HepG2 (cell line): ENCODE measurements around the gene TRAF5. TPM values are rescaled to one million over a fixed set of nuclear protein-coding genes. Genes with fewer than 3 reads are reported as not detected.

Experiments
- ATAC-seq: fragments of 200-7000 bp; cut with Tn5 transposase; 3 replicates; pipeline ENCODE4 v1.9.1; 2020; ENCODE audit warnings: mild to moderate bottlenecking, moderate library complexity
- BruUV-seq: library from RNA; stranded (reverse); fragments of 400-500 nt; replicated peaks from 2 replicates; lab custom pipeline; 2021; lab: Mats Ljungman, UMichigan
- CTCF ChIA-PET: fragments of 300-600 bp; formaldehyde crosslinking; extraction: SDS; loops from one replicate; lab custom pipeline; 2021; ENCODE audit warnings: low total read pairs, inconsistent platforms, low intra/inter-chr PET ratio; lab: Yijun Ruan, JAX
- POLR2A ChIA-PET: fragments of 350-600 bp; sonication (Branson Sonifier 250); formaldehyde crosslinking; loops from one replicate; lab custom pipeline; 2020; ENCODE audit warnings: antibody characterized with exemption, inconsistent platforms; lab: Yijun Ruan, JAX
- DNase-seq: peaks from one replicate; pipeline ENCODE4 v3.0.0-alpha.2; 2015; ENCODE audit warnings: low spot score
- FAIRE-seq: peaks from 3 replicates; lab custom pipeline; 2011; peaks lifted over from hg19 to GRCh38; lab: Jason Lieb, UNC
- H2AFZ ChIP-seq: one replicate; pipeline ENCODE4 v1.6.1; 2011; ENCODE audit warnings: low read length, inconsistent platforms
- H3K27ac ChIP-seq: fragments of 300-600 bp; 3 replicates; pipeline ENCODE4 v1.8.0; 2011; ENCODE audit warnings: mixed run types, mild to moderate bottlenecking, mixed read lengths, low read length, inconsistent platforms; ENCODE audit not compliant: insufficient read depth; ENCODE audit errors: extremely low read length
- H3K27me3 ChIP-seq, 2 experiments: fragments of 200-600 bp in 1 of 2; 2 replicates in 1 of 2; 3 replicates in 1 of 2; pipeline versions ENCODE4 v1.6.0 to v1.8.0; 2011; ENCODE audit warnings: low read length in 2 of 2, mild to moderate bottlenecking in 2 of 2, moderate library complexity in 2 of 2, inconsistent platforms in 1 of 2; ENCODE audit not compliant: insufficient read depth in 2 of 2, control insufficient read depth in 1 of 2
- H3K36me3 ChIP-seq, 2 experiments: fragments of 200-600 bp in 1 of 2; replicated peaks in 1 of 2; 2 replicates in 1 of 2; 3 replicates in 1 of 2; pipeline versions ENCODE4 v1.5.1 to v1.8.0; 2011; ENCODE audit warnings: low read length in 2 of 2, inconsistent platforms in 1 of 2; ENCODE audit not compliant: insufficient read depth in 2 of 2, control insufficient read depth in 1 of 2
- H3K4me1 ChIP-seq: 2 replicates; pipeline ENCODE4 v1.5.1; 2012; ENCODE audit warnings: low read length, inconsistent platforms; ENCODE audit not compliant: insufficient read depth
- H3K4me2 ChIP-seq: 2 replicates; pipeline ENCODE4 v1.6.0; 2011; ENCODE audit warnings: low read depth, low read length, inconsistent platforms
- H3K4me3 ChIP-seq, 3 experiments: fragments of 200-600 bp in 1 of 3; sonication (generic), shearing (Covaris generic) in 1 of 3; replicated peaks in 1 of 3; 2 replicates each; pipeline ENCODE4 v1.5.1; 2011 to 2016; ENCODE audit warnings: low read length in 3 of 3, inconsistent platforms in 2 of 3, low read depth in 2 of 3, mild to moderate bottlenecking in 2 of 3, control low read depth in 1 of 3, mixed read lengths in 1 of 3; ENCODE audit not compliant: insufficient read depth in 1 of 3
- H3K79me2 ChIP-seq: one replicate; pipeline ENCODE4 v1.6.1; 2011; ENCODE audit warnings: low read length, inconsistent platforms; ENCODE audit not compliant: insufficient read depth
- H3K9ac ChIP-seq: 2 replicates; pipeline ENCODE4 v1.6.0; 2011; ENCODE audit warnings: mild to moderate bottlenecking, low read depth, low read length, inconsistent platforms; ENCODE audit not compliant: insufficient read depth
- H3K9me3 ChIP-seq: 2 replicates; pipeline ENCODE4 v1.5.1; 2012; ENCODE audit warnings: mild to moderate bottlenecking, low read length
- H4K20me1 ChIP-seq: 2 replicates; pipeline ENCODE4 v1.6.0; 2011; ENCODE audit warnings: inconsistent platforms, mild to moderate bottlenecking, low read length, moderate library complexity; ENCODE audit not compliant: insufficient read depth
- ARNTL ChIP-seq: sonication (generic); formaldehyde crosslinking; IDR thresholded peaks from 2 replicates; pipeline ENCODE4 v1.4.0; 2020; ENCODE audit warnings: mild to moderate bottlenecking, missing genetic modification reagents
- ATF3 ChIP-seq: sonication (generic); formaldehyde crosslinking; IDR thresholded peaks from 2 replicates; pipeline ENCODE4 v1.4.0; 2020; ENCODE audit warnings: missing genetic modification reagents
- CEBPB ChIP-seq: IDR thresholded peaks from 2 replicates; pipeline ENCODE4 v1.6.1; 2011; ENCODE audit warnings: low read depth, low read length, improper control_type of control experiment, borderline replicate concordance
- CEBPG ChIP-seq: IDR thresholded peaks from 2 replicates; pipeline ENCODE4 v1.6.1; 2016
- HNF4A ChIP-seq: sonication (generic); formaldehyde crosslinking; IDR thresholded peaks from 2 replicates; pipeline ENCODE4 v1.4.0; 2020; ENCODE audit warnings: missing genetic modification reagents
- MAFK ChIP-seq, 2 experiments: IDR thresholded peaks in 1 of 2; conservative IDR thresholded peaks in 1 of 2; 2 replicates each; pipeline ENCODE4 v1.6.1; 2011; ENCODE audit warnings: improper control_type of control experiment in 2 of 2, low read length in 2 of 2
- MIXL1 ChIP-seq: IDR thresholded peaks from 2 replicates; pipeline ENCODE4 v1.6.1; 2016
- POLR2AphosphoS5 ChIP-seq: IDR thresholded peaks from 2 replicates; pipeline ENCODE4 v1.6.1; 2012; ENCODE audit warnings: low read depth, low read length
- RARA ChIP-seq: IDR thresholded peaks from 2 replicates; pipeline ENCODE4 v1.6.1; 2016; ENCODE audit warnings: missing genetic modification reagents, missing compliant biosample characterization
- ZNF12 ChIP-seq: sonication (generic); formaldehyde crosslinking; IDR thresholded peaks from 2 replicates; pipeline ENCODE4 v1.5.0; 2020; ENCODE audit warnings: missing genetic modification reagents
- ZNF281 ChIP-seq: sonication (generic); formaldehyde crosslinking; IDR thresholded peaks from 2 replicates; pipeline ENCODE4 v1.4.0; 2020; ENCODE audit warnings: missing genetic modification reagents, borderline replicate concordance
- WGBS: methylation state at CpG from one replicate; pipeline ENCODE4 v1.1.6; 2017; ENCODE audit warnings: low lambda C conversion rate; 5-methylcytosine and 5-hydroxymethylcytosine counted together
- in situ Hi-C: cut with HindIII; loops from 2 replicates; pipeline ENCODE4 v1.10.0; 2017; ENCODE audit warnings: low pct_unique_long_range_greater_than_20kb; ENCODE audit not compliant: extremely low pct_ligation_motif_present
- intact Hi-C: fragments of 100-400 bp; cut with micrococcal nuclease; formaldehyde crosslinking; loops from one replicate; pipeline ENCODE4 v1.10.0; 2022; ENCODE audit not compliant: unreplicated experiment
- polyA plus RNA-seq, 8 experiments: library from polyadenylated mRNA; depleted of rRNA in 3 of 8; stranded (reverse) in 7 of 8; unstranded in 1 of 8; fragments of >200 nt; fragmentation: Illumina TruSeq in 4 of 8; extraction: Trizol in 4 of 8; gene quantifications; 2 replicates each; pipeline versions ENCODE4 v1.2.1 to v1.2.3, GENCODE V29; 2011 to 2016; ENCODE audit warnings: low read depth in 4 of 8, missing spikeins in 1 of 8, mixed read lengths in 1 of 8; ENCODE audit not compliant: insufficient read depth in 1 of 8
- total RNA-seq, 5 experiments: library from RNA; depleted of rRNA; stranded (reverse); fragments of >200 nt; fragmentation: Illumina TruSeq; extraction: Trizol; gene quantifications; 2 replicates each; pipeline ENCODE4 v1.2.3, GENCODE V29; 2016; ENCODE audit warnings: low read depth in 1 of 5

The TRAF5 gene
- total and polyA plus RNA-seq, 2 of the 13 experiments (the other 11 are each of a cell fraction or from before 2014, with no cell fraction given): 0.27 to 1.6 TPM

DNA sequence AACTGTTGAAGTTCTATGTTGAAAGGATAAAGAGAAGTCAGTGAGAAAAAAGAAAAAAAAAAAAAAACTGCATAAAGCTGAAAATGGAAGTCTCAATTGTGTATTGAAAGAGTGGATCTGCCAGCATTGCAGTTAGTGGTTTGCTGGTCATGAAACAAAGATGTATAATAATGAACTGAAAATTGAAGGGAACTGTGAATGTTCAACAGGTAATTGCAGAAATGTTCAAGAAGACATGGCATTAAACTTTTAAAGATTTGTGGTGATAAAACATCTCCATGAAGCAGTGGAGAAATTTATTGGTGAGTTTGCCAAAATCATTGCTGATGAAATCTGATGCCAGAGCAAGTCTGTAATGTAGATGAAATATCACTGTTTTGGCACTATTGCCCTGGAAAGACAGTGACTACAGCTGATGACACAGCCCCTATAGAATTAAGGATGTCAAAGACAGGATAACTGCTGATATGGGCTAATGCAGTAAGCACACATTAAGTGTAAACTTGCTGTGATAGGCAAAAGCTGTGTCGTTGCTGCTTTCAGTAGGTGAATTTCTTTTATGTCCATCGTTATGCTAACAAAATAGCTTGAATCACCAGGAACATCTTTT, 94.3 kb downstream of the TRAF5 start:
- Histone ChIP-seq H3K4me3 (no peak overlapping the region), H3K27ac (no peak overlapping the region), H3K9ac (no peak overlapping the region), H4K20me1 (no peaks in the 10 kb centered on the region), H3K27me3 (no peaks in the 10 kb centered on the region), H3K36me3 (no peaks in the 10 kb centered on the region), H2AFZ (no peak overlapping the region), H3K4me2 (no peak overlapping the region), H3K4me1 (peaks cover 15% of the 10 kb centered on the region), H3K79me2 (no peaks in the 10 kb centered on the region), H3K9me3 (no peaks in the 10 kb centered on the region)
- DNase-seq: no peak
- no TSS peak for BruUV-seq
- in situ Hi-C loops: no loop called here
- 78% methylated on average over 2 of the region's 2 CpGs for WGBS
- TF ChIP-seq POLR2AphosphoS5: no peak
- TF ChIP-seq MAFK (conservative IDR thresholded peaks at IDR 0.05 in 1 of 2, IDR thresholded peaks at IDR 0.05 in 1 of 2; ENCODE audit: low read length in 2 of 2): peak in 1 of 2 experiments; percentile 5; a peak in 1 of 4 replicates
- CTCF ChIA-PET: no interaction called here
- POLR2A ChIA-PET: no interaction called here
- ATAC-seq: no peak
- intact Hi-C loops: no loop called here
- FAIRE-seq: no peak

- ChIA-PET CTCF (no interaction called here), POLR2A (no interaction called here)
- no peak overlapping the region for H3K9ac ChIP-seq
- no peak overlapping the region for H3K27ac ChIP-seq
- H3K4me3 ChIP-seq: no peak overlapping the region
- H3K4me1 ChIP-seq: 0 out of 2 replicates have a peak, but pooled peaks cover 4% of the 10 kb centered on the region
- H3K27me3 ChIP-seq: no peaks in the 10 kb centered on the region
- TF ChIP-seq MIXL1 (CRISPR knock-in tag) (0 out of 2 replicates have a peak, but pooled peaks have one; percentile 23), ARNTL (CRISPR knock-in tag) (no peak), ZNF12 (CRISPR knock-in tag) (no peak), ZNF281 (CRISPR knock-in tag) (no peak), CEBPG (CRISPR knock-in tag) (peak; percentile 73), HNF4A (peak; percentile 28; the same call in 1 of the 2 replicates), ATF3 (CRISPR knock-in tag) (0 out of 2 replicates have a peak, but pooled peaks have one; percentile 26), CEBPB (peak; percentile 68), RARA (peak; percentile 79)
- intact Hi-C loops: no loop called here
- no peak for DNase-seq
- FAIRE-seq: no peak
- no peaks in the 10 kb centered on the region for H4K20me1 ChIP-seq
- H3K79me2 ChIP-seq: no peaks in the 10 kb centered on the region
- H3K36me3 ChIP-seq: no peaks in the 10 kb centered on the region
- no peak overlapping the region for H3K4me2 ChIP-seq
- no peaks in the 10 kb centered on the region for H3K9me3 ChIP-seq
- in situ Hi-C loops: no loop called here
- no TSS peak for BruUV-seq
- ATAC-seq: peak; percentile 41; the same call in 2 of the 3 replicates
- WGBS: 94% methylated on average over 1 of the region's 1 CpG
- no peak overlapping the region for H2AFZ ChIP-seq
These were observed 97.4 kb downstream of the TRAF5 start for GRCh38 chr1:211424018-211424417.
